Ovary (tissue), 3 donors: ENCODE results near the gene CBX4.

ENCODE experiments used
- EP300 ChIP-seq: sonication (generic); formaldehyde crosslinking; IDR thresholded peaks from one replicate; pipeline ENCODE4 v1.6.1; 2017; ENCODE audit warnings: antibody characterized with exemption
- TF ChIP-seq, protein P1 (sequence below), 3 donors: fragments of 450-650 bp in 2 of 3; fragments of 200-600 bp in 1 of 3; IDR thresholded peaks; one replicate each; pipeline versions ENCODE4 v1.5.1 to v1.8.0; 2016 to 2022; ENCODE audit warnings: antibody characterized with exemption in 3 of 3, mild to moderate bottlenecking in 1 of 3
- donor health status: DM: no; HTN: no; CAD: no.

DNA sequence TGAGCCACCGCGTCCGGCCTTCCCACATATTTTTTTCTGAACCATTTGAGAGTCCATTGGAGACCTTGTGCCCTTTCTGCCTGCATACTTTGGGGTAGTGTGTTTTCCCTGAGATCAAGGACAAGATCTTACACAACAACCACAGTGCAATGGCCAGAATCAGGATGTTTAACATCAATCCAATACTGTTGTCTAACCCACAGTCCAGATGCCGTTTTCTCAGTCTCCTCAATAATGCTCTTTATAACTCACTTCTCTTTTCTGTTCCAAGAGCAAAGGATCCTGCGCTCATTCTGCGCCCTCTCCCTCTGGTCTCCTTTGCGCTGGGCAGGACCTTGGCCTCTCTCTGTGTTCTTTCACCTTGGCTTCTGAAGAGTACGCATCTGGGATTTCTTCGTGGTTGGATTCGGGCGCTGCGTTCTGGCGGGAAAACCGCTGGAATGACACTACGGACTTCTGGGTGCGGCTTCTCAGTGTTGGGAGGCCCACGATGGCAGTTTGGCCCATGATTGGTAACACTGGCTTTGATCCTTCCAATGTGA is 16.6 kb downstream of the CBX4 start:
- no peak for TF ChIP-seq EP300
- TF ChIP-seq, protein P1, sequence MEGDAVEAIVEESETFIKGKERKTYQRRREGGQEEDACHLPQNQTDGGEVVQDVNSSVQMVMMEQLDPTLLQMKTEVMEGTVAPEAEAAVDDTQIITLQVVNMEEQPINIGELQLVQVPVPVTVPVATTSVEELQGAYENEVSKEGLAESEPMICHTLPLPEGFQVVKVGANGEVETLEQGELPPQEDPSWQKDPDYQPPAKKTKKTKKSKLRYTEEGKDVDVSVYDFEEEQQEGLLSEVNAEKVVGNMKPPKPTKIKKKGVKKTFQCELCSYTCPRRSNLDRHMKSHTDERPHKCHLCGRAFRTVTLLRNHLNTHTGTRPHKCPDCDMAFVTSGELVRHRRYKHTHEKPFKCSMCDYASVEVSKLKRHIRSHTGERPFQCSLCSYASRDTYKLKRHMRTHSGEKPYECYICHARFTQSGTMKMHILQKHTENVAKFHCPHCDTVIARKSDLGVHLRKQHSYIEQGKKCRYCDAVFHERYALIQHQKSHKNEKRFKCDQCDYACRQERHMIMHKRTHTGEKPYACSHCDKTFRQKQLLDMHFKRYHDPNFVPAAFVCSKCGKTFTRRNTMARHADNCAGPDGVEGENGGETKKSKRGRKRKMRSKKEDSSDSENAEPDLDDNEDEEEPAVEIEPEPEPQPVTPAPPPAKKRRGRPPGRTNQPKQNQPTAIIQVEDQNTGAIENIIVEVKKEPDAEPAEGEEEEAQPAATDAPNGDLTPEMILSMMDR (IDR thresholded peaks at IDR 0.05), result no peak
